A673 (cell line): ENCODE data around the gene AFF1.

Experiments used
- EZH2 ChIP-seq: fragments of 200-600 bp; sonication (generic); IDR thresholded peaks from 2 replicates; pipeline ENCODE4 v1.6.1; 2017; ENCODE audit warnings: borderline replicate concordance, low read depth, mild to moderate bottlenecking, mixed read lengths, antibody characterized with exemption, low read length; ENCODE audit not compliant: poor library complexity, severe bottlenecking
- TF ChIP-seq, protein P1 (sequence below): fragments of 300-800, 200-600 bp; sonication (generic); conservative IDR thresholded peaks from 2 replicates; pipeline ENCODE4 v1.5.1; 2017; ENCODE audit warnings: low read depth, mild to moderate bottlenecking, antibody characterized with exemption, low read length, moderate library complexity, mixed read lengths

- TF ChIP-seq, protein P1, sequence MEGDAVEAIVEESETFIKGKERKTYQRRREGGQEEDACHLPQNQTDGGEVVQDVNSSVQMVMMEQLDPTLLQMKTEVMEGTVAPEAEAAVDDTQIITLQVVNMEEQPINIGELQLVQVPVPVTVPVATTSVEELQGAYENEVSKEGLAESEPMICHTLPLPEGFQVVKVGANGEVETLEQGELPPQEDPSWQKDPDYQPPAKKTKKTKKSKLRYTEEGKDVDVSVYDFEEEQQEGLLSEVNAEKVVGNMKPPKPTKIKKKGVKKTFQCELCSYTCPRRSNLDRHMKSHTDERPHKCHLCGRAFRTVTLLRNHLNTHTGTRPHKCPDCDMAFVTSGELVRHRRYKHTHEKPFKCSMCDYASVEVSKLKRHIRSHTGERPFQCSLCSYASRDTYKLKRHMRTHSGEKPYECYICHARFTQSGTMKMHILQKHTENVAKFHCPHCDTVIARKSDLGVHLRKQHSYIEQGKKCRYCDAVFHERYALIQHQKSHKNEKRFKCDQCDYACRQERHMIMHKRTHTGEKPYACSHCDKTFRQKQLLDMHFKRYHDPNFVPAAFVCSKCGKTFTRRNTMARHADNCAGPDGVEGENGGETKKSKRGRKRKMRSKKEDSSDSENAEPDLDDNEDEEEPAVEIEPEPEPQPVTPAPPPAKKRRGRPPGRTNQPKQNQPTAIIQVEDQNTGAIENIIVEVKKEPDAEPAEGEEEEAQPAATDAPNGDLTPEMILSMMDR: no peak
- TF ChIP-seq EZH2: no peak
Measured at GRCh38 chr4:86935853-86936733, 1.3 kb downstream of the AFF1 start.
